T follicular helper cell (primary cell): Measurements from ENCODE around the gene PTPRN2.

ENCODE experiments used
- DNase-seq: peaks from one replicate; pipeline ENCODE4 v3.0.0-alpha.2; 2020; ENCODE audit warnings: low read depth

Gene PTPRN2

DNA sequence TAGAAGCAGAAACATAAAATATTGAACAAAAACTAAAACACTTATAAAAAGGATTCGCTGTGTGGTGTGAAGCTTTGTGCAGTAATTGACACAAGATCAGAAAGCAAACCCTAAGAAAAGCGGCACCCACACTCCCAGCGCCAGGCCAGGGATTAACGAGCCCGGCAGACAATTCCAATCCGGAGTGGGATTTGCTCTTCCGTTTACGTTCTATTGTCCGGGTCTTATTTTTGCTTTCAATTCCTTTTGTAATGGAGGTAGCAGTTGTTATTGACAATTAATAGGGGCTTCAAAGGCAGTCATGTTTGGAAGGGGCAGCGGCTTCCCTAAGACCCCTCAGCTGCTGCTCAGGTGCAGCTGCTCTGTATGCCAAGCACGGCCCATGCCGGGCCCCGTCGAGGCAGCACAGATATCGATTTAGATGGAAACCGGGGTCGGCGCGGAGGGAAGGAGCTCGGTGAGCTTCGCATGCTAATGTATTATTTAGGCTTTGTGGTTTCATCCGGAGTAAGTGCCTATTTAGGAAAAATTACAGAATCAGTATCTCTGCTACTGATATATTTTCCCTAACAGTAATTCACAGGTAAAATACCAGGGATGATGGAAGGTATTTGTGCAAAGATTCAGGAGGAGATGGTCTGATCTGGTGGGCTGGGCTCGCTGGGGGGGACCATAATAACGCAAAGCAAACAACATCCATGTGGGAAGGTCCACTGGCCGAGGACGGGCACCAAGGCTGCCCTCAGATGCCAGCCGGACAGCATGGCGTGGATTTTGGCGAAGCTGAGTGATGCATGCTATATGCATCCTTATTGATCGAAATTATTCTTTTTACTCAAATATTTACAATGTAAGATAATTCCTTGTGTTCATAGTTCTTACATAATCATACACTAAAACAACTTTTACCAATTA is 561.7 kb downstream of the PTPRN2 start:
- DNase-seq, result no peak

DNA sequence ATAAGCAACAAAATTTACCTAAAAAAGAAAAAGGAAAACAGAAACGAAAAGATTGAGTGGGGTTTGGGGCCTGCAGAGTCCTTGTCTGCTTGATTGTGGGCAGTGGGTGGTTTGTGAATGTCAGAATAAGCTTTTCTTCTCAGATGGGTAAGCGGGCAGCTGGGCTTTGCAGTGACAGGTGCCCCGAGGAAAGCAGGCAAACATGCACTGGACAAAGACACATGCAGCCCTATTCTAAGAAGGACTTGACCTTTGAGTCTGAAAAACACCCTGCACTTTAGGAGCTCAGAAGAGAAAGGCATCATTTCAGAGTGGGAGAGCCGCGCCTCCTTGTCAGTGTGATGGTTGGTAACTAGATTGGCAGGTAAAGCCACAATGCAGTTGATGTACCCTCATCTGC is 562.7 kb downstream of the PTPRN2 start:
- DNase-seq, result no peak

DNA sequence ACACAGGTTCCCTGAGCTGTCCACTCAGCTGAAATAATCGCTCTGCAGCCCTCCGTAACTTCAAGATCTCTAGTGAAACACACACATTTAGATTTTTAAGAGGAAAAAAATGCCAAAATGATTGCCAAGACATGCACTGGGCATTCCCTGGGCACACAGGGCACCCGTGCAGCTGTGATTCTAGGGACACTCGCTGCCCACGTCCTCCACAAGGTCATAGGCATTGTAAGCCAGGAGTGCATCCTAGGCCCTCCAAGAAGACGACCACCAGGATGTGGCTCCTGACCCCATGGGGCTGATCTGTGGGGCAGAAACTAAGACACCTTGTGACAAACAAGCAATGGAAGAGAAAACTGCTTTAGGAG is 563.3 kb downstream of the PTPRN2 start:
- DNase-seq, result no peak

DNA sequence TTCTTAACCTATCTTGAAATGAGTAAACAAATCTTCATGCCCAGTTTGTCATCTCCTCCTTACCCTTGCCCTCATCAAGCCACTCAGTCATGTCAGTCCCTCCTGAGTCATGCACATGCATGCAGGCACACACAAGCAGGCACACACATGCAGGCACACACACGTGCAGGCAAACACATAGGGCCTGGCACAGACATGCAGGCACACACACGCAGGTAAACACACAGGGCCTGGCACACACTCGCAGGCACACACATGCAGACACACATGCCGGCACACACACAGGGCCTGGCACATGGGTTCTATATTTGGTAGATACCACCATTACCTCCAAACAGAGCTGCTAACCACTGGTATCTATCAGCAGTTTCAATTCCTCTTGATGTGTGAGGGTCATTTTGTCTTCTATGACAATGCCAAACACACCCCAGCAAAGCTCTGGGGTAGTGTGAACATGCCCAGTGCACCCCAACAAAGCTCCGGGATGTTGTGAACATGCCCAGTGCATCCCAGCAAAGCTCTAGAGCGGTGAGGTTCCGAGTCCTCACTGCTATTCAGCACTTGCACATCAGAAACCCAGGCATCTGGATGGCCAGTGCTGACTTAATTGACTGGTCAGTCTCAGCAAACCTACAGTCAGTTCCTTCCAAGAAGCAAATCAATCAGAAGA is 563.8 kb downstream of the PTPRN2 start:
- no peak for DNase-seq

DNA sequence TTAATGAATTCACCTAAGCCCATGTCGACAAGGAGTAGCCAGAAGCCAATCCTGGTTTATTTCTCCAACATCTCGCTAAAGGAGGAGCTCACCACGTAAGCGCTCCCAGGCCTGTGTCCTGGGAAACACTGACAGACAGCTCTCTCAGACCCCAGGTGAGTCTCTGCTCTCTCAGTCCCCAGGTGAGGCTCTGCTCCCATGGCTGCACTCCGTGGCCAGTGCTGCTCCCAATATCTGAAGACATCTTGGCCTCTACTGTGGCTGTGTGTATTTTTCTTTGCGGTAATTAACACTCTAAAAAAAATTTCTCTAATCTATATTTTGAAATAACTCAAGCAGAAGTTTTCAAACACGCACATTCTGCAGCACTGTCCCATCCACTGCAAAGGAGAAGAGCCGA is 564.5 kb downstream of the PTPRN2 start:
- no peak for DNase-seq

DNA sequence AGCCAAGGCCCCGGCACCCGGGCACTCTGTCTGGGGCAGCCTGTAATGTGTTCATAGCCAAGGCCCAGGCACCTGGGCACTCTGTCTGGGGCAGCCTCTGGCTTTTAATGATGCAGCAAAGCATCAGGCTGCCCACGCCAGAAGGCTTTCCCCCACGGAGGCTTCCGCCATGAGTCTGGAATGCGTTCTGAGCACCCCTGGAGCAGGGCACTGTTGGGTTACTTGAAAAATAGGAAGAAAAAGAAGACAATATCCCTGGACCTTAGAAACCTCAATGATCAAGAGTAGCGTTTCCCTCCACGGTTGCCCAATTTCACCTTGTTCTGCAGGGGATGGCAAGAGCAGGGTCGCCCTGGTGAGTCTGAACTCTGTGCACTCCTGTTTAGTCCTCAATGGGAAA is 565.0 kb downstream of the PTPRN2 start:
- no peak for DNase-seq

DNA sequence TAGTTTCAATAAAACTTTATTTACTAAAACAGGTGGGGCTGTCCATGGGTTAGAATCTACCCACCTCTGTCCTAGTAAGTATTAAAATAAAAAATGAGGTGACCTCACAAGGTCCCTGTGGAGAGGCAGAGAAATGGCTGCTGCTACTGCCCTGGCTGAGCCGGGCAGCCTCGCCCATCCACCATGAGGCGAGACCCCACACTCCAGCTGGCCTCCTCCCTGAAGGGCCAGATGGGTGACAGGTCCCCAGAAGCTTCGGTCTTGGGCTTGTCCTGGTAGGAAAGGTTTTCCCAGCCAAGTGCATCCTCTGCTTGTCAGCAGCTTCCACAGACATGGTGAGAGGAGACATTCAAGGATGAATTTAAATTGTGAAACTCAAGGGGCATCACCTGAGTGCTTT is 565.8 kb downstream of the PTPRN2 start:
- DNase-seq, result no peak

DNA sequence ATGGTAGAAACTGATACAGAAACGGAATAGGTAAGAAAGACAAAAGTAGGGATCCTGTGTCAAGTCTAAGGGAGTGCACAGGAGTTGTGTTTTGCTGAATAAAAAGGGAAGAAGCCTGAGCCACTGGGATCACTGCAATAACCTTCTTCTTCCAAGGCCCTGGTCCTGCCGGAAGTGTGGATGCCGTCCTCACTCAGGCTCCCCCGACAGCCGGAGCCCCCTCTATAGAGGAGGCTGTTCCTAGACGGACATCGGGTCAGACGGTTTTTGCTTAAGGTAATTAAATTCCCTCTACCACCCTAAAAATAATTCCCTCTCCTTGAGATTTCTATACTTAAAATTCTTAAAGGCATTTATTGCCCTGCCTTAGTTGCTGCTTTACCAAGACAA is 566.9 kb downstream of the PTPRN2 start:
- no peak for DNase-seq

DNA sequence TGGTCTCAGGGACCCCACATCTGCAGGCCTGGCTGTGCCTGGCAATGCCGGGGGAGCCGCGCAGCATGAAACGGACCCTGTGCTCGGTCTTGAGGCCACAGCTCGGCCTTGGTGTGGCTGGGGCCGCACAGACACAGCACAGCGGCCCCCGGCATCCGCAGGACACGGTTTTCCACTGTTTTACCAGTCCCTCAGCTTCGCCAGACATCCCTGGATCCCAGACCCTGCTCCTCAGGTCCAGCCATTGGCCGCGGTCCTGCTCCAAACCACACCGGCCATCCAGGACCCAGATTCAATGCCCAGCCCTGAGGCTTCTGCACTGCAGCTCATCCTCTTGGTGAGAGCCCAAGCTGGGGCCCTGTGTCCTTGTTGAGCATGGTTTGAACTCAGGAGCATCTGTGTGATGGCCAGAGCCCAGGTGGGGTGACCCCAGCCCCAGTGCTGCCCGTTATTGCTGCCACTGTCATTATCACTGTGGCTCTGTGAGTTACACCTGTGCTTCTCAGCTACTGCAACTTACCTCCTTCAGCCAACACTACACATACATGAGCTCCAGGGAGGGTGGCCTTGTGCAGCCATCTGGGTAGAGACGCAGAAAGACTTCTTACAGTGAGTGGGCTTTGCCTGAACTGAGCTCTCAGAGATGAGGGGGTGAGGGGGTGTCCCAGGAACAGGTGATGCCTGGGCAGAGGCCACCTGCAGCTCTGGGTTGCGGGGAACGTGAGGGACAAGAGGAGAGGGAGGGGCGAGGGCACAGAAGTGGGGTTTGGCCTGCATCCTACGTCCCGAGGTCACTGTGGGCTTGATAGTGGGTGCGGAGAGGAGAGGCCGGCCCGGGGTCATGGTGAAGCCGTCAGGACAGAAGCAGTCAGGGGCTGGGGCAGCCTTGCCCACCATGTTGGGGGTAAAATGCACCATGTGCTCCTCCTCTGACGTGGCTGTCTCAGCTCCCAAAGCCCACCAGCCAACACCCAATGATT is 567.6 kb downstream of the PTPRN2 start:
- DNase-seq, result no peak

DNA sequence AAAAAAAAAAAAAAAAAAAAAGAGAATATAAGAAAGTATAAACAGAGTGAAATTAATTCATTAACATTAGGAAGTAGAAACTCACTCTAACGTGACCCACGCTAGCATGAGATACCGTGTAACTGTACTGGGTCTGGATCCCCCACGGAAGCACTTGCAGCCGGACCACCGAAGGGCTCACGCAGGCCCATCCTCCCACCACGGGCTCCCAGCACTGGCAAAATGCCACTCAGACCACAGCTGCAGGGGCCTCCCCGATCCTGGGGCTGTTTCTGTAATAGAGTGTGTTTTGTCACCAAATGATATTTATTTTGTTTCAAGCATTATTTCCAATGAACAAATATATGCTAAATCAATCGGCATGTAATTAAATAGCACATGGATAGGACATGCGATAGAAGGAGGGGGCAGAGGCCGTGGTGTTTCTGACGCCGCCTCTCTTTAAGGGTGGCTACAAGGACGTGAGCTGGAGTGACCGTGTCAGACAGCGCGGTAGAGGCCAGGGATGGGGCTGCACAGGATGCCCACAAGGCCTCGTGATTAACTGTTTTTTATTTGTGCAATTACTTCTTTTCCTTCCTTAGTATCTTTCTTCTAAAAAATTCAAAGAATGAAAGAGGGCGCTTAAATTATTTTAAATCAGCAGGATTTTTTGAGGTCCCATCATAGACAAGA is 568.5 kb downstream of the PTPRN2 start:
- no peak for DNase-seq

DNA sequence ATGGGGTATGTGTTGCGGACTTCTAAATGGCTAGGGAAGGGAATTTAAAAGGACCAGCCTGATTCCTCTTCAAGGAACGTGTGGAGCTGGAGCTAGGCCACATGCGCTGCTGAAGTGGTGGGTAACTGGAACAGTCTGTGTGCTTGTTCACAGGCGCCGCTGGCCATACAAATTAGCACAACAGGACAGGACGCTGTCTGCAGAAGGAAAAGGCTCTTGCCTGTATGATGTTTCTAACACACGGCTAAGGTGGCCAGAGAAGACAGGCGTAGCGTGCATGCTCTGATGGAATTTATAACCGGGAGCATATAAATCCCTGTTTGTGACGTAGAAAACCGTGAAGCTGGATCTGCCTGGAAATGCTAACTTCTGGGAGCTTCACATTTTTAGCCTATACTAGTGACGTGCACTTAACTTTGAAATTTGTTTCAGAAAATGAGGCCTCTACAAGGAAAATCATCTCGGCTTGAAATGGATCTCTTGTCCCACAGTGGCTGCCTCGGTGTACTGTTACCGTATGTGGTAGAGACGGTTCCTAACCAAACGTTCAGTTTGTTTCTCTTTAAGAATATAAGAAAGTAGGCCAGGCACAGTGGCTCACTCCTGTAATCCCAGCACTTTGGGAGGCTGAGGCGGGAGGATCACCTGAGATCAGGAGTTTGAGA is 569.4 kb downstream of the PTPRN2 start:
- DNase-seq, result no peak

DNA sequence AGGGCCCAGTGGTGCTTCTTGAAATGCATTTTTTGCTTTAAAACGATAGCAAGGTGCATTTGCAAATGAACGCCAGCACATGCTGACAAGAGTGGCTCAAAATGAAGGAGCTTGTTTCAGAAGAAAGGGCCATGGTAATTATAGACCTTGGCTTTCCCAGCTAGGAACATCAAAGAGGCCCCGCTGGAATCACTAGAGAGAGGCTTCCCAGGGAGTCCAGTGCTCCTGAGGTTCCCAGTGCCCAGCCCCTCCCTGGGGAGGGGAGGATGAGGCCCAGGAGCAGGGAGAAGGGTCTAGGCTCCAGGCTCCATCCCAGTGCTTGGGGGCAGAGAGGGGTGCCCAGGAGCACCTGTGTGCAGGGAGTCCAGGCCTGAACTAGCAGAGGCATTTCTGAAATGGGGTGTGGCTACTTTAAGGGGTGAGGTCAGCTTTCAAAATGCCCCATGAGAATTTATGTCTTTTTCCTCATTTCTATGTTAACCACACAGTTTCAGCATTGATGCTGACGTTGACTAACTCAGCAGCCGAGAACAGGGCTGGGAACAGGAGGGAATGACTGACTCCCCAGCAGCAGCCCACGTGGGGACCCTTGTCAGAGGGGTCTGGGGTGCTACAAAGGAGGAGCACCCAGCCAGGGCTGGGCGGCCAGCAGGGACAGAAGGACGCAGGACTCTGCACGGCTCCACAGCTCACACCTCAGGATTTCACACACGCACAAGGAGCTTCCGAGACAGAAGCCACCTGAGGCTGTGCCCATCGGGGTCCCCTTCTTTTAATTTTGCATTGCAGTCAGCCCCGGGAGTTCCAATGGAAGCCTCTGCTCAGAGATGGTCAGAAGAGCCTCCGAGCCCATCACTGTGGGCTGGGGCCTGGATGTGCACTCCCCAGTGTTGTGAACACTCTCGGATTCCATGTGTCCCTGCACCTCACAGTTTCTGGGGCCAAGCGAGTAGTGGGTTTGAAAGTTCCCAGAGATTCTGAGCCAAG is 570.2 kb downstream of the PTPRN2 start:
- DNase-seq, result no peak

DNA sequence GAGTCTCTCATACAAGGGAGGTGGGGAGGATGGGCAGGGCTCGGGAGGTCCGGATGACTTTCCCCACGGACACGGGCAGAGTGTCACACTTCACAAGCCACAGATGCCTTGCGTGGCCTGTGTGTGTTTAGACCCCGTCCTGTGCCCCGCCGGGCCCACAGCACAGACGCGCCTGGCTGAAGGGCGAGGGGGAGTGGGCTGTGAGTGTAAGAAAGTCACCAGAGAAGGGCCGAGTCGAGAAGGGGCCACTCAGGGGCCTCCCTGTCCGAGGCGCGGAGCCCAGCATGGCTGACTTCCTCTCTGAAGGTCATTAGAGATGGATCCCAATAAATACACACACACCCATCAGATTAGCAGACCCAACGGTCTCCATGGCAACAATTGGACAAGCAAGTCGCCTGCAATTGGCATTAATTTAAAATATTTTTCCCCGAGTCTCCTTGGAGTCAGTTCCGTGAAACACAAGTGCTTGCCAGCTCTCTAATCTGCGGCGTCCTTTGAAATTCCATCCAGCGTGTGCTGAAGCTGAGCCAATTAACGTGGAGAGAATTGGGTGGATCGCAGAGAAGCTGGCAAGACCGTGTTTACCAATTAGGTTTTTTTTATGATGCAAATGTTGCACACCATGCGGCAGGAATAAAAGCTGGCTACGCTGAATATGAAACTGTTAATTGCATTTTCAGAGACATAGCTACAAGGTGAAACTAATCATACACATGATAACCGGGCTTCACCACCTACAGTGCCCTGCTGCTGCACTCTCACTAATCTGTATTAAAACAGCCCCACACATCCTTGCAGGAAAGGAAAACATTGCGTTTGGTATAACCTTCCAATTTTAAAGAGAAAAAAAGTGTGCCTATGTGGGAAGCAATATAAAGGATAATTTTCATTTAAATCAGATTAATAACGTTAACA is 571.2 kb downstream of the PTPRN2 start:
- DNase-seq, result no peak

DNA sequence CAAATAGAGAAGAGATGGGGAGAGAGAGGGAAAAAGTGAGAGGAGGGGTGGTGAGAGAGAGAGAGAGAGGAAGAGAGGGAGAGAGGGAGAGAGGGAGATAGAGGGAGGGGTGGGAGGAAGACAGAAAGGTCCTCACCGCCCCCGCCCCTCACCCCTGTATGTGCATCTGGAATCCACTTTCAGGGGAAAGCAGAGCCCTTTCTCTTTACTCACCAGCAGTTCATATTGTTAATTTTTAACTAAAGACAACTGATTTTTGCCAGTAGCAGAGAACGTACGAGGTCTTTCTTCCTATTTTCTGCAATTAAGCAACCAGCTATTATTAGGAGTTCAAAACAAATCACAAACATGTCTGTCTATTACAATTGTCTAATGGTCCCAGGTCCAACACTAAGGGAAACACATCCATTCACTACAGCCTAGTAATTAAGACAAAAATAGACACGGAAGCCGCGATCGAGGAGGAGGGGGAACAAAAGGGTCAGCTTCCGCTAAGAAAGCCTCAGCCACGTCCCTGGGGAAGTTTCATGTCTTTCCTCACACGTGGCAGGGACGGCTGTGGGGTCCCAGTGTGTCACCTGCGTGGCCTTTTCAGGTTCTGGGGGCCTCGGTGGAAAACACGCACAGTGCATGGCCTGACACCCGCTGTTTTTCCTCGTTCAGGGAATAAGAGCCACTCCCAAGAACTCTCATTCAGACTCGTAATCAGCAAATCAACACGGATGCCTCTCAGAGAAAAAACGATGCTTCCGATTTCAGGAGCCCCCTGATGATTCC is 572.0 kb downstream of the PTPRN2 start:
- no peak for DNase-seq

DNA sequence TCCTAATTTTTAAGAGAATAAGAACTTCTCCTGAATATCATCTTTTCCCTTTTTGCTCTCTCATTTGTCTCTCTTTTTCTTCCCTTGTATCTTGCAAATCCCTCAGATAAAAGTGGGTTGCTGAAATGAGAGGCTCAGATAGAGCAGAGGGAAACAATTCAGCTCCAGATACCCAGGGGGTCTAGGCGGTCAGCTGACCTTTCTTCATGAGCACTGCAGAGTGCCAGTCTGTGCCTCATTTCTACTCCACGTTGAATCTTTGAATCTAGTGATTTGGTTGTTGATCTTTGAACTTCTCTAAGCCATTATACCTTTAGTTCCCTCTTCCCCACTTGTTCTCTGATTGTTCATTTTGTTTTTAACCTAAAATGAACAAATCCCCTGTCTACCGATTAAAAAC is 572.6 kb downstream of the PTPRN2 start:
- no peak for DNase-seq

DNA sequence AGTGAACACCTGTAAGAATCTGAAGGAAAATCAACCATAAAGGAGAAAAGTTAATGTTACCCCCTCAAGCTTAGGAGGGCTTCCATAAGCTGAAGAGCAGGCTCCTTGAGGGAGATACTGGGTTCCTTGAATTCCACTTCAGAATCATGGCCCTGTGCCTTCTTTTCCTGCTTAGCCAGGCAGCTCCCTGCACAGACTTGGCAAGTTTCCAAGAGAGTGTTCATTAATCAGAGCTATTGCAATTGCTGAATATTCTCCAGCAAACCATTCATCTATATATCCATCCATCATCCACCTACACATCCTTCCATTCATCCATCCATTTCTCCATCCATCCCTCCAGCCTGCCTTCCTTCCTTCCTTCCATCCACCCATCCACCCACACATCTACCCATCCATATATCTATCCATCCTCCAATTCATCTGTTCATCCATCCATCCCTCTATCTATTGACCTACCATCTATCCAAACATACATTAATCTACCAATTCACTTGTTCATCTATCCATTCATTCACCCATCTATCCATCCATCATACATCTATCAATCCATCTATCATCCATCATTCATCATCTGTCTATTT is 574.4 kb downstream of the PTPRN2 start:
- no peak for DNase-seq

DNA sequence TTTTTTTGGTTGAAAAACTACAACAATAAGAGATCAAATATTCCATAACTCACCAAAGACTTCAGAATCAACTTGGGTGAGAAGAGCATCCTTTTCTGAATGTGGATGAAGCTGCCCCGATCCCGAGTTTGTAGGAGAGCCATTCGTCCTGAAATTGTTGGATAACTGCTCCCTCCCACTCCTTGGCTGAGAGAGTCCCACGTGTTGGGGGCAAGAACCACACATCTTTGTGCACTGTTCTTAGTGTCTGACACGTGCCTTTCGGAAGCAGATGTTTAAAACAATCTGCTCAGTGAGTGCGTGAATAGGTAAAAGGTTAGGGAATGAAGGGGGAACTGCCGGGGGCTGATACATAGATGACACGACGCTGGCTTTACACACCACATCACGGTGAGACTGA is 575.7 kb downstream of the PTPRN2 start:
- no peak for DNase-seq
